ENCODE measurements around the gene AADACL2. TPM values are rescaled to one million over a fixed set of nuclear protein-coding genes. Genes with fewer than 3 reads are reported as not detected.

Gene AADACL2
- total and polyA plus RNA-seq, 5 donors from 2014 or later, result not detected

DNA sequence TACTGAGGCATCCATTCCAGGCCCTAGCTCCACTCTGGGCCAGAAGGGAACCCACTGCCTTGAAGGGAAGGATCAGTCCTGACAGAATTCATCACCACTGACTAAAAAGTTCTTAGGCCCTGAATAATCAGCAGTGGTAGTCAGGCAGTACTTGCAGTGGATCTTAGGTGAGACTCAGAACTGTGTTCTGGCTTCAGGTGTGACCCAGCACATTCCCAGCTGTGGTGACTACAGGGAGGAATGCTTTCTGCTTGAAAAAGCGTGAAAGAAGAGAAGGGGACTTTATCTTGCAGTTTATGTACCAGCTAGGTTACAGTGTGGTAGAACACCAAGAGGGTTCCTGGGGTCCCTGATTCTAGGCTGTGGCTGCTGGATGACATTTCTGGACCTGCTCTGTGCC lies 24.9 kb upstream of the AADACL2 start:
- H3K36me3 ChIP-seq (ENCODE audit: control insufficient read depth, insufficient read depth, low read length), result no peaks in the 10 kb centered on the region
- no peak overlapping the region for H3K27ac ChIP-seq (ENCODE audit: insufficient read depth, low read length, poor library complexity, severe bottlenecking)
- H3K27me3 ChIP-seq (ENCODE audit: control insufficient read depth, insufficient read depth, low read length), result no peaks in the 10 kb centered on the region
- no peak overlapping the region for H3K4me3 ChIP-seq (ENCODE audit: low read depth, low read length)
- peaks cover 0 to 3% of the 10 kb centered on the region in 2 experiments for H3K9me3 ChIP-seq (ENCODE audit: control insufficient read depth in 2 of 2, low read length in 2 of 2)
- H3K4me1 ChIP-seq (ENCODE audit: control insufficient read depth, insufficient read depth, low read length, poor library complexity, severe bottlenecking), result no peaks in the 10 kb centered on the region
- ATAC-seq (ENCODE audit: low read depth in 2 of 2) (no peak), DNase-seq (no peak)
- Mint-ChIP-seq H3K9me3 (peaks cover 0 to 20% (median 3%) of the 10 kb centered on the region in 7 donors), H3K4me1 (no peaks in the 10 kb centered on the region), H3K4me3 (no peak overlapping the region), H3K36me3 (no peaks in the 10 kb centered on the region), H3K27me3 (peaks cover 4% of the 10 kb centered on the region), H3K27ac (no peak overlapping the region)

- Histone ChIP-seq H3K4me3 (ENCODE audit: low read depth, low read length) (no peak overlapping the region), H3K4me1 (ENCODE audit: control insufficient read depth, insufficient read depth, low read length, poor library complexity, severe bottlenecking) (no peaks in the 10 kb centered on the region), H3K27me3 (ENCODE audit: control insufficient read depth, insufficient read depth, low read length) (no peaks in the 10 kb centered on the region), H3K36me3 (ENCODE audit: control insufficient read depth, insufficient read depth, low read length) (no peaks in the 10 kb centered on the region), H3K27ac (ENCODE audit: insufficient read depth, low read length, poor library complexity, severe bottlenecking) (no peak overlapping the region), H3K9me3 (ENCODE audit: control insufficient read depth in 2 of 2, low read length in 2 of 2) (peaks cover 0 to 3% of the 10 kb centered on the region in 2 experiments)
- DNase-seq, result no peak
- no peaks in the 10 kb centered on the region for H3K36me3 Mint-ChIP-seq
- ATAC-seq (ENCODE audit: low read depth in 2 of 2), result no peak
- peaks cover 4% of the 10 kb centered on the region for H3K27me3 Mint-ChIP-seq
- H3K4me3 Mint-ChIP-seq, result no peak overlapping the region
- peaks cover 0 to 20% (median 3%) of the 10 kb centered on the region in 7 donors for H3K9me3 Mint-ChIP-seq
- H3K27ac Mint-ChIP-seq, result no peak overlapping the region
- no peaks in the 10 kb centered on the region for H3K4me1 Mint-ChIP-seq
These were observed 23.9 kb upstream of the AADACL2 start for GRCh38 chr3:151709847-151710246.

GRCh38 chr3:151721294-151721693 lies 12.4 kb upstream of the AADACL2 start:
- Histone ChIP-seq H3K9me3 (ENCODE audit: control insufficient read depth in 2 of 2, low read length in 2 of 2) (no peaks in the 10 kb centered on the region), H3K4me3 (ENCODE audit: low read depth, low read length) (no peak overlapping the region), H3K36me3 (ENCODE audit: control insufficient read depth, insufficient read depth, low read length) (no peaks in the 10 kb centered on the region), H3K27ac (ENCODE audit: insufficient read depth, low read length, poor library complexity, severe bottlenecking) (no peak overlapping the region), H3K4me1 (ENCODE audit: control insufficient read depth, insufficient read depth, low read length, poor library complexity, severe bottlenecking) (no peaks in the 10 kb centered on the region), H3K27me3 (ENCODE audit: control insufficient read depth, insufficient read depth, low read length) (no peaks in the 10 kb centered on the region)
- DNase-seq, result no peak
- ATAC-seq (ENCODE audit: low read depth in 2 of 2), result no peak
- Mint-ChIP-seq H3K27ac (peak overlapping the region in 1 of 3 donors; percentile 27), H3K4me3 (no peak overlapping the region), H3K27me3 (no peaks in the 10 kb centered on the region), H3K36me3 (no peaks in the 10 kb centered on the region), H3K9me3 (peaks cover 0 to 4% (median 2%) of the 10 kb centered on the region in 7 donors), H3K4me1 (no peaks in the 10 kb centered on the region)

DNA sequence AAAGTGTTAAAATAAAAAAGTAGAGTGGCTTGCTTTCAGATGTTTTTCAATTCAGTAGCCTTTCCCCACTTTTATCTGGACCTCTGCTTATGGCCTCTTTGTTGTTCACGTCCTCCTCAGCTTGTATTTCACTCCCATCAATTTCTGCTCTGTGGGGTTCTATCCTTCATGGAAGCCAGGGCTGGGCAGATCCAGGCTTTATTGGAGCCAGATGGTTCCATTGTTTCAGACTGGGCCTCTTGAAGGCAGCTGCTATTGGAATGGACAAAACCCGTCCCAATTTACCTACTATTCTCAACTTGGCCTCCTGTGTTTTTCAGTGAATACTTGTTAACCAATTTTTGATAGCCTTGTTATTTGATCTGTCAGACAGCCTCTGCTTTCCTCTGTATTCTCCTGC lies 10.9 kb upstream of the AADACL2 start:
- Histone ChIP-seq H3K27ac (ENCODE audit: insufficient read depth, low read length, poor library complexity, severe bottlenecking) (no peak overlapping the region), H3K9me3 (ENCODE audit: control insufficient read depth in 2 of 2, low read length in 2 of 2) (no peaks in the 10 kb centered on the region), H3K4me3 (ENCODE audit: low read depth, low read length) (no peak overlapping the region), H3K36me3 (ENCODE audit: control insufficient read depth, insufficient read depth, low read length) (no peaks in the 10 kb centered on the region), H3K4me1 (ENCODE audit: control insufficient read depth, insufficient read depth, low read length, poor library complexity, severe bottlenecking) (no peaks in the 10 kb centered on the region), H3K27me3 (ENCODE audit: control insufficient read depth, insufficient read depth, low read length) (no peaks in the 10 kb centered on the region)
- ATAC-seq (ENCODE audit: low read depth in 2 of 2) (no peak), DNase-seq (no peak)
- Mint-ChIP-seq H3K36me3 (no peaks in the 10 kb centered on the region), H3K9me3 (peaks cover 0 to 4% (median 2%) of the 10 kb centered on the region in 7 donors), H3K27ac (no peak overlapping the region), H3K27me3 (no peaks in the 10 kb centered on the region), H3K4me3 (no peak overlapping the region), H3K4me1 (no peaks in the 10 kb centered on the region)

DNA sequence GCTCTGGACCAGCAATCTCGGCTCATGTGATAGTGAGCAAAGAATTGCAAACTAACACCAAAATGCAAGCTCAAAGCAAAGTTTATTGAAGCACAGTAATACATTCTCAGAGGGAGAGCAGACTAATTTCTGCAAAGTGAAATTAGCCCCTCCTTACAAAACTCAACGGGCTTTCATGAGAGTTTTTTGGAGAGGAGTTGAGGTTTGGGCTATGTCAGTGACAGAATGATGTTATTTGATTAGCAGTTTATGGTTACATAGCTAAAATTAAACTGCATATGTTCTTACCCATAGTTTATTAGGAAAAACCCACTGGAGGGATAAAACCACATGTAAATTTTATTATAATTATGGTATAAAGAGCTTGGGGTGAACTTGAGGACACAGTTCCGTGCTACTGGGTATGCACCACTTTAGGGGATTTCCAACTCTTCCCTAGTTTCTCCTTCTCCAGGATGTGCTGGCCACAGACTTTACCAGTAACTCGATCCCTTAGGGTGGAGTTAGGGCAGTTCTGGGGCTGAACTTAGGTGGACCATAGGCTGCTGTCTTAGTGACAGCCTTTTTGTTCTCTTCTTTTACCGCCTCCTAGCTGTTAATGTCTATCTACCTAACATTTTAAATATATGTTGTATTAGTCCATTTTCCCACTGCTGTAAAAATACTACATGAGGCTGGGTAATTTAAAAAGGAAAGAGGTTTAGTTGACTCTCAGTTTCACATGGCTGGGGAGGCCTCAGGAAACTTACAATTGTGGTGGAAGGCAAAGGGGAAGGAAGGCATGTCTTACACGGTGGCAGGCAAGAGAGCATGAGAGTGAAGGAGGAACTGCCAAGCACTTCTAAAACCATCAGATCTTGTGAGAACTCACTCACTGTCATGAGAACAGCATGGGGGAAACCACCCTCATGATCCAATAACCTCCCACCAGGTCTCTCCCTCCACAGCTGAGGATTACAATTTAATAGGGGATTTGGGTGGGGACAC lies 8.9 kb upstream of the AADACL2 start:
- H3K27me3 Mint-ChIP-seq, result no peaks in the 10 kb centered on the region
- H3K4me3 Mint-ChIP-seq, result no peak overlapping the region
- no peak for ATAC-seq (ENCODE audit: low read depth in 2 of 2)

GRCh38 chr3:151726016-151726415 lies 7.7 kb upstream of the AADACL2 start:
- no peaks in the 10 kb centered on the region for H3K9me3 ChIP-seq (ENCODE audit: control insufficient read depth in 2 of 2, low read length in 2 of 2)
- Mint-ChIP-seq H3K4me1 (no peaks in the 10 kb centered on the region), H3K27me3 (no peaks in the 10 kb centered on the region), H3K36me3 (no peaks in the 10 kb centered on the region), H3K9me3 (peaks cover 0 to 8% (median 3%) of the 10 kb centered on the region in 7 donors), H3K4me3 (no peak overlapping the region), H3K27ac (no peak overlapping the region)
- H3K27ac ChIP-seq (ENCODE audit: insufficient read depth, low read length, poor library complexity, severe bottlenecking), result no peak overlapping the region
- no peak overlapping the region for H3K4me3 ChIP-seq (ENCODE audit: low read depth, low read length)
- ATAC-seq (ENCODE audit: low read depth in 2 of 2), result no peak
- no peaks in the 10 kb centered on the region for H3K36me3 ChIP-seq (ENCODE audit: control insufficient read depth, insufficient read depth, low read length)
- DNase-seq, result no peak
- no peaks in the 10 kb centered on the region for H3K4me1 ChIP-seq (ENCODE audit: control insufficient read depth, insufficient read depth, low read length, poor library complexity, severe bottlenecking)
- no peaks in the 10 kb centered on the region for H3K27me3 ChIP-seq (ENCODE audit: control insufficient read depth, insufficient read depth, low read length)

More for the DNA sequence above, 8.9 kb upstream of the AADACL2 start:
- Mint-ChIP-seq H3K4me1 (no peaks in the 10 kb centered on the region), H3K36me3 (no peaks in the 10 kb centered on the region), H3K27ac (no peak overlapping the region), H3K9me3 (peaks cover 0 to 6% (median 3%) of the 10 kb centered on the region in 7 donors)
- DNase-seq, result no peak
- no peak overlapping the region for H3K4me3 ChIP-seq (ENCODE audit: low read depth, low read length)
- H3K36me3 ChIP-seq (ENCODE audit: control insufficient read depth, insufficient read depth, low read length), result no peaks in the 10 kb centered on the region
- no peaks in the 10 kb centered on the region for H3K9me3 ChIP-seq (ENCODE audit: control insufficient read depth in 2 of 2, low read length in 2 of 2)
- no peak overlapping the region for H3K27ac ChIP-seq (ENCODE audit: insufficient read depth, low read length, poor library complexity, severe bottlenecking)
- H3K27me3 ChIP-seq (ENCODE audit: control insufficient read depth, insufficient read depth, low read length), result no peaks in the 10 kb centered on the region
- no peaks in the 10 kb centered on the region for H3K4me1 ChIP-seq (ENCODE audit: control insufficient read depth, insufficient read depth, low read length, poor library complexity, severe bottlenecking)

- H3K27ac Mint-ChIP-seq, result peak overlapping the region in 1 of 3 donors; percentile 48
- no peaks in the 10 kb centered on the region for H3K27me3 ChIP-seq (ENCODE audit: control insufficient read depth, insufficient read depth, low read length)
- H3K27me3 Mint-ChIP-seq, result no peaks in the 10 kb centered on the region
- DNase-seq (no peak), ATAC-seq (ENCODE audit: low read depth in 2 of 2) (no peak)
- no peak overlapping the region for H3K4me3 ChIP-seq (ENCODE audit: low read depth, low read length)
- no peaks in the 10 kb centered on the region for H3K36me3 Mint-ChIP-seq
- no peak overlapping the region for H3K4me3 Mint-ChIP-seq
- H3K9me3 Mint-ChIP-seq, result peaks cover 0 to 10% (median 2%) of the 10 kb centered on the region in 7 donors
- H3K36me3 ChIP-seq (ENCODE audit: control insufficient read depth, insufficient read depth, low read length), result no peaks in the 10 kb centered on the region
- H3K4me1 Mint-ChIP-seq, result no peaks in the 10 kb centered on the region
- no peaks in the 10 kb centered on the region for H3K9me3 ChIP-seq (ENCODE audit: control insufficient read depth in 2 of 2, low read length in 2 of 2)
- no peaks in the 10 kb centered on the region for H3K4me1 ChIP-seq (ENCODE audit: control insufficient read depth, insufficient read depth, low read length, poor library complexity, severe bottlenecking)
- H3K27ac ChIP-seq (ENCODE audit: insufficient read depth, low read length, poor library complexity, severe bottlenecking), result no peak overlapping the region
These were observed 866 bp upstream of the AADACL2 start for GRCh38 chr3:151732861-151733260.

- no peaks in the 10 kb centered on the region for H3K4me1 ChIP-seq (ENCODE audit: control insufficient read depth, insufficient read depth, low read length, poor library complexity, severe bottlenecking)
- H3K27ac Mint-ChIP-seq, result no peak overlapping the region
- no peaks in the 10 kb centered on the region for H3K4me1 Mint-ChIP-seq
- H3K9me3 ChIP-seq (ENCODE audit: control insufficient read depth in 2 of 2, low read length in 2 of 2), result no peaks in the 10 kb centered on the region
- H3K27ac ChIP-seq (ENCODE audit: insufficient read depth, low read length, poor library complexity, severe bottlenecking), result no peak overlapping the region
- H3K36me3 Mint-ChIP-seq, result no peaks in the 10 kb centered on the region
- H3K27me3 Mint-ChIP-seq, result no peaks in the 10 kb centered on the region
- no peaks in the 10 kb centered on the region for H3K36me3 ChIP-seq (ENCODE audit: control insufficient read depth, insufficient read depth, low read length)
- no peak overlapping the region for H3K4me3 ChIP-seq (ENCODE audit: low read depth, low read length)
- no peak overlapping the region for H3K4me3 Mint-ChIP-seq
- DNase-seq (no peak), ATAC-seq (ENCODE audit: low read depth in 2 of 2) (no peak)
- no peaks in the 10 kb centered on the region for H3K27me3 ChIP-seq (ENCODE audit: control insufficient read depth, insufficient read depth, low read length)
- H3K9me3 Mint-ChIP-seq, result peaks cover 0 to 6% (median 0%) of the 10 kb centered on the region in 7 donors
These were observed 6.9 kb downstream of the AADACL2 start for GRCh38 chr3:151740581-151740980.

All from CD4-positive, CD25-positive, alpha-beta regulatory T cell (primary cell).